NCI-H1694 (cell line): ENCODE results near the gene OXCT1.
A peak's percentile ranks its signal among the peaks of the same experiment; 100 is the strongest.
"Not testable (repeated sequence)": the region's sequence is repeated elsewhere in the genome, so short reads cannot be mapped to it uniquely, and the experiment has no call there.

Source experiments
- DNase-seq: peaks from one replicate; lab custom pipeline; 2025; lab: John Stamatoyannopoulos, UW

OXCT1 gene

GRCh38 chr5:41716382-41716781, 153.8 kb downstream of the OXCT1 start:
- DNase-seq: no peak

DNA sequence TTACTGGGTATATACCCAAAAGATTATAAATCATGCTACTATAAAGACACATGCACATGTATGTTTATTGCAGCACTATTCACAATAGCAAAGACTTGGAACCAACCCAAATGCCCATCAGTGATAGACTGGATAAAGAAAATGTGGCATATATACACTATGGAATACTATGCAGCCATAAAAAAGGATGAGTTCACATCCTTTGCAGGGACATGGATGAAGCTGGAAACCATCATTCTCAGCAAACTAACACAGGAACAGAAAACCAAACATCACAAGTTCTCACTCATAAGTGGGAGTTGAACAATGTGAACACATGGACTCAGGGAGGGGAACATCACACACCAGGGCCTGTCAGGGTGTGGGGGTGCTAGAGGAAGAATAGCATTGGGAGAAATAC, 155.8 kb downstream of the OXCT1 start:
- not testable (repeated sequence) for DNase-seq

DNA sequence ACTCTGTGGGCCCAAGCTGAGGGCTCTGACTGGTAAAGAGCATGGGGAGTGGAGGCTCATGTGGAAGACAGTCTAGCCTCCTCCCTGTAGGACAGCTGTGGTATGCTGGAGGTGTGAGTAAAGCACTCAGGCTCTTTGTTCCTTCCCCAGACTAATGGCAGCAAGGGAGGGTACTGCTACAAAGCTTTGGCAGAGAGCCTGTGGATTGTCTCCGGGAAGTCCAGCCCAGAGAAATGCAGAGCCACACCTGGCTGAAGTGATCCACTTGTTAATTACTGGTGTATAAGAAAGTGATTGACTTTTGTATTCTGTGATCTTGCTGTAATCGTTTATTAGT, 161.7 kb downstream of the OXCT1 start:
- DNase-seq: no peak

- peak; percentile 45 for DNase-seq
These were observed 162.2 kb downstream of the OXCT1 start for GRCh38 chr5:41707853-41708603.

GRCh38 chr5:41695920-41696582, 174.2 kb downstream of the OXCT1 start:
- no peak for DNase-seq

DNA sequence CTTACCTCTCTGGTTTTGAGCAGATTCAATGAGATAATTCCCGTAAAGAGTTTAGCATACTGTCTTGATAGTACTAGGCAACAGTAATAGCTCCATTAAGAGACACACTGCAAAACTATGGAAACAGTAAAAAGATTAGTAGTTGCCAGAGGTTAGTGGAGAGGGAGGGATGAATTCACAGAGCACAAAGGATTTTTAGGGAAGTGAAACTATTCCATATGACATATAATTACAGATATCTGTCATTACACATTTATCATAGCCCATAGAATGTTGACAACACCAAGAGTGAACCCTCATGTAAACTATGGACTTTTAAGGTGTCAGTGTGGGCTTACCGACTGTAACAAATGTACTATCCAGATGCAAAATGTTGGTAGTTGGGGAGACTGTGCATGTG, 183.5 kb downstream of the OXCT1 start:
- DNase-seq: no peak

- DNase-seq: no peak
These were observed 184.0 kb downstream of the OXCT1 start for GRCh38 chr5:41686191-41686590.

DNA sequence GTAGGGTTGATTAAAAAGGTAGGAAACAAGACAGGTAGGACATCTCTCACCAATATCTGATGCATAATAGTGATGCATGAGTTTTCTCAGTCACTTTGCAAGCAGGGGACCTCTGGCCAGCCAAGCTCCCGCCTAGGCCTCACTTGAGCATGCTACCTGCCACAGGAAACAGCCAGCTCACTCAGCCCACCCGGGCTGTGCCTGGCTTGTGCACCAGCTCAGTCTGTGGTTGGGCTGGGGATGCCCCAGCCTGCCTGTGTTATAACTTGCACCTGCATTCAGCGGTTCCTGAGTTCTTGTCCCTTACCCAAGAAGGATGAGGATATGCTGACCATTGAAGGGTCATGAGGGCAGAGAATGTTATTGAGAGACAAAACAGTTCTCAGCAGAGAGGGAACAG, 187.0 kb downstream of the OXCT1 start:
- DNase-seq: no peak

DNA sequence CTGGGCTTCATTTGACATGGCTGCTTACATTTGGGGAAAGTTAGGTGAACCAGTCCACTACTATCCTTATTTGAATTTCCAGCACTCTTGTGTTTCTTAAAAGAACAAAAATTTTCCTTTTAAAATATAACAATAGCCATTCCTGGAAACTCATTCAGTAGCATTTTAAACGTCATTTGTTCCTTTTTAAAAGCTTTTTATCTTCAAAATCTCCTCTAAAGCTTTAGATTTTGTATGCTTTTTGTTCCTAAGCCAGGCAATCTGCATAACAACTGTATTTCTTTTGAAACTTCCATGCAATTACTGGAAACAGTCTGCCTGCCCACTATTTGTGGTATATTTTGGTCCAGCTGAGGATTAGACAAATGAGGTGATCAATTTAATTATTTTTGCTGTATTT, 187.6 kb downstream of the OXCT1 start:
- DNase-seq: no peak

- DNase-seq: no peak
These were observed 188.4 kb downstream of the OXCT1 start for GRCh38 chr5:41681840-41682239.
